Activated CD4-positive, alpha-beta T cell treated with anti-CD3 and anti-CD28 coated beads, Interleukin-2, amount 10 ng/mL, durations not matched to agents 7 days and 5 days (primary cell): Measurements from ENCODE around the gene ALAS2. TPM values are rescaled to one million over a fixed set of nuclear protein-coding genes. Genes with fewer than 3 reads are reported as not detected.

Experiments
- CTCF ChIA-PET: fragments of 350-600 bp; sonication (Branson Sonifier 250); formaldehyde crosslinking; loops from one replicate; lab custom pipeline; 2021; ENCODE audit warnings: antibody characterized with exemption; lab: Charles Lee
- POLR2A ChIA-PET: fragments of 350-600 bp; sonication (Branson Sonifier 250); formaldehyde crosslinking; loops from one replicate; lab custom pipeline; 2021; ENCODE audit warnings: antibody characterized with exemption; lab: Charles Lee
- DNase-seq: peaks from one replicate; pipeline ENCODE4 v3.0.0-alpha.2; 2020
- H3K27ac Mint-ChIP-seq: one replicate; pipeline ENCODE4 v1.8.0; 2021; ENCODE audit warnings: mild to moderate bottlenecking, moderate library complexity, mixed read lengths
- H3K27me3 Mint-ChIP-seq: one replicate; pipeline ENCODE4 v1.8.0; 2021; ENCODE audit warnings: mixed read lengths
- H3K36me3 Mint-ChIP-seq: one replicate; pipeline ENCODE4 v1.8.0; 2021; ENCODE audit warnings: low read depth, mixed read lengths
- H3K4me1 Mint-ChIP-seq: one replicate; pipeline ENCODE4 v1.8.0; 2021; ENCODE audit warnings: mixed read lengths
- H3K4me3 Mint-ChIP-seq: one replicate; pipeline ENCODE4 v1.8.0; 2021; ENCODE audit warnings: mild to moderate bottlenecking, moderate library complexity, mixed read lengths
- H3K9me3 Mint-ChIP-seq: one replicate; pipeline ENCODE4 v1.8.0; 2021; ENCODE audit warnings: mixed read lengths
- total RNA-seq, 2 experiments: library from RNA; stranded (reverse); gene quantifications; one replicate each; pipeline ENCODE4 v1.2.3, GENCODE V29; 2021

Gene ALAS2
- total RNA-seq, 2 experiments from 2014 or later, result not detected

GRCh38 chrX:55028040-55028439 is 2.7 kb downstream of the ALAS2 start:
- Mint-ChIP-seq H3K9me3 (no peaks in the 10 kb centered on the region), H3K36me3 (no peaks in the 10 kb centered on the region), H3K4me3 (no peak overlapping the region), H3K27me3 (no peaks in the 10 kb centered on the region), H3K27ac (no peak overlapping the region), H3K4me1 (no peaks in the 10 kb centered on the region)
- DNase-seq, result no peak
- ChIA-PET POLR2A (no interaction called here), CTCF (interaction anchor here (0.5 kb wide), 1 partner anchor 27 kb away, joined by 5 read pairs; no protein-coding TSS in a partner anchor)

GRCh38 chrX:55026840-55027239 is 3.9 kb downstream of the ALAS2 start:
- POLR2A ChIA-PET, result no interaction called here
- no peaks in the 10 kb centered on the region for H3K27me3 Mint-ChIP-seq
- no peaks in the 10 kb centered on the region for H3K4me1 Mint-ChIP-seq
- no peak for DNase-seq
- no peaks in the 10 kb centered on the region for H3K9me3 Mint-ChIP-seq
- CTCF ChIA-PET, result no interaction called here
- no peak overlapping the region for H3K4me3 Mint-ChIP-seq
- no peaks in the 10 kb centered on the region for H3K36me3 Mint-ChIP-seq
- no peak overlapping the region for H3K27ac Mint-ChIP-seq

- H3K36me3 Mint-ChIP-seq, result no peaks in the 10 kb centered on the region
- POLR2A ChIA-PET, result no interaction called here
- no peak overlapping the region for H3K27ac Mint-ChIP-seq
- no peak for DNase-seq
- H3K27me3 Mint-ChIP-seq, result no peaks in the 10 kb centered on the region
- no peaks in the 10 kb centered on the region for H3K9me3 Mint-ChIP-seq
- no peak overlapping the region for H3K4me3 Mint-ChIP-seq
- no peaks in the 10 kb centered on the region for H3K4me1 Mint-ChIP-seq
- CTCF ChIA-PET, result no interaction called here
These were observed 4.6 kb downstream of the ALAS2 start for GRCh38 chrX:55026143-55026542.

- H3K4me3 Mint-ChIP-seq, result no peak overlapping the region
- no peaks in the 10 kb centered on the region for H3K4me1 Mint-ChIP-seq
- CTCF ChIA-PET, result interaction anchor here (0.6 to 2.2 kb wide), 2 partner anchors 11 to 509 kb away, joined by 3 to 9 read pairs; no protein-coding TSS in a partner anchor
- DNase-seq, result no peak
- POLR2A ChIA-PET, result no interaction called here
- no peaks in the 10 kb centered on the region for H3K9me3 Mint-ChIP-seq
- no peak overlapping the region for H3K27ac Mint-ChIP-seq
- H3K36me3 Mint-ChIP-seq, result no peaks in the 10 kb centered on the region
- H3K27me3 Mint-ChIP-seq, result no peaks in the 10 kb centered on the region
These were observed 15.9 kb downstream of the ALAS2 start for GRCh38 chrX:55014897-55015299.

GRCh38 chrX:55011294-55011693 is 19.5 kb downstream of the ALAS2 start:
- ChIA-PET POLR2A (no interaction called here), CTCF (no interaction called here)

GRCh38 chrX:55008571-55009358 is 22.0 kb downstream of the ALAS2 start:
- Mint-ChIP-seq H3K4me1 (peaks cover 21% of the 10 kb centered on the region), H3K36me3 (peaks cover 27% of the 10 kb centered on the region), H3K4me3 (no peak overlapping the region), H3K27me3 (no peaks in the 10 kb centered on the region), H3K27ac (no peak overlapping the region), H3K9me3 (no peaks in the 10 kb centered on the region)
- DNase-seq, result no peak
- POLR2A ChIA-PET, result no interaction called here
- CTCF ChIA-PET, result interaction anchor here (1.3 kb wide), 1 partner anchor 8 kb away, joined by 4 read pairs; the partner anchor contains the start of gene APEX2

More at GRCh38 chrX:55011294-55011693, 19.5 kb downstream of the ALAS2 start:
- Mint-ChIP-seq H3K4me1 (peaks cover 8% of the 10 kb centered on the region), H3K4me3 (no peak overlapping the region), H3K36me3 (peaks cover 8% of the 10 kb centered on the region), H3K27me3 (no peaks in the 10 kb centered on the region), H3K27ac (no peak overlapping the region), H3K9me3 (no peaks in the 10 kb centered on the region)
- DNase-seq, result no peak

- Mint-ChIP-seq H3K36me3 (peaks cover 33% of the 10 kb centered on the region), H3K4me1 (peaks cover 25% of the 10 kb centered on the region)
- CTCF ChIA-PET, result no interaction called here
These were observed 23.1 kb downstream of the ALAS2 start for GRCh38 chrX:55007656-55008055.

GRCh38 chrX:55006827-55007621 is 23.8 kb downstream of the ALAS2 start:
- no peak overlapping the region for H3K27ac Mint-ChIP-seq
- no peaks in the 10 kb centered on the region for H3K9me3 Mint-ChIP-seq
- no peak for DNase-seq
- ChIA-PET CTCF (no interaction called here), POLR2A (interaction anchor here (0.6 kb wide), 1 partner anchor 681 kb away, joined by 4 read pairs; no protein-coding TSS in a partner anchor)
- no peak overlapping the region for H3K4me3 Mint-ChIP-seq
- peaks cover 31% of the 10 kb centered on the region for H3K4me1 Mint-ChIP-seq
- H3K36me3 Mint-ChIP-seq, result peaks cover 39% of the 10 kb centered on the region
- no peaks in the 10 kb centered on the region for H3K27me3 Mint-ChIP-seq

More at GRCh38 chrX:55007656-55008055, 23.1 kb downstream of the ALAS2 start:
- POLR2A ChIA-PET, result interaction anchor here (0.6 kb wide), 1 partner anchor 680 kb away, joined by 4 read pairs; no protein-coding TSS in a partner anchor
- no peak for DNase-seq
- Mint-ChIP-seq H3K27ac (no peak overlapping the region), H3K27me3 (no peaks in the 10 kb centered on the region), H3K9me3 (no peaks in the 10 kb centered on the region), H3K4me3 (no peak overlapping the region)

GRCh38 chrX:55005256-55005655 is 25.5 kb downstream of the ALAS2 start:
- CTCF ChIA-PET, result no interaction called here
- H3K27ac Mint-ChIP-seq, result no peak overlapping the region
- H3K4me1 Mint-ChIP-seq, result peaks cover 42% of the 10 kb centered on the region

GRCh38 chrX:55004231-55004630 is 26.5 kb downstream of the ALAS2 start:
- H3K9me3 Mint-ChIP-seq, result no peaks in the 10 kb centered on the region
- ChIA-PET POLR2A (no interaction called here), CTCF (interaction anchor here (0.6 to 1.5 kb wide), 3 partner anchors 9 to 1593 kb away, joined by 3 to 9 read pairs (median 3); no protein-coding TSS in a partner anchor)
- peaks cover 46% of the 10 kb centered on the region for H3K4me1 Mint-ChIP-seq
- no peak overlapping the region for H3K4me3 Mint-ChIP-seq
- H3K27me3 Mint-ChIP-seq, result no peaks in the 10 kb centered on the region
- H3K27ac Mint-ChIP-seq, result peak overlapping the region; percentile 19
- DNase-seq, result no peak
- peaks cover 41% of the 10 kb centered on the region for H3K36me3 Mint-ChIP-seq

More at GRCh38 chrX:55005256-55005655, 25.5 kb downstream of the ALAS2 start:
- no peak for DNase-seq
- no peaks in the 10 kb centered on the region for H3K9me3 Mint-ChIP-seq
- POLR2A ChIA-PET, result no interaction called here
- peaks cover 41% of the 10 kb centered on the region for H3K36me3 Mint-ChIP-seq
- H3K27me3 Mint-ChIP-seq, result no peaks in the 10 kb centered on the region
- no peak overlapping the region for H3K4me3 Mint-ChIP-seq

GRCh38 chrX:54999717-55000598 is 30.8 kb downstream of the ALAS2 start, which contains the start of gene APEX2:
APEX2 (plus strand) TSS chrX:55000363; CDS start chrX:55000423, 60 bp downstream.
- DNase-seq, result peak; percentile 90
- peak within 1 kb of the TSS; percentile 94 for H3K4me3 Mint-ChIP-seq
- ChIA-PET CTCF (interaction anchor here (0.7 to 1.5 kb wide), 6 partner anchors 10 to 1276 kb away, joined by 3 to 4 read pairs (median 3); no protein-coding TSS in a partner anchor), POLR2A (interaction anchor here (0.6 to 1.0 kb wide), 3 partner anchors 191 to 360 kb away, joined by 3 to 8 read pairs (median 3); no protein-coding TSS in a partner anchor)
- H3K4me1 Mint-ChIP-seq, result peaks cover 34% of the 10 kb centered on the region
- H3K36me3 Mint-ChIP-seq, result peaks cover 24% of the 10 kb centered on the region
- no peaks in the 10 kb centered on the region for H3K27me3 Mint-ChIP-seq
- H3K9me3 Mint-ChIP-seq, result no peaks in the 10 kb centered on the region
- H3K27ac Mint-ChIP-seq, result peak within 1 kb of the TSS; percentile 95

GRCh38 chrX:54995621-54996020 is 35.2 kb downstream of the ALAS2 start:
- no peaks in the 10 kb centered on the region for H3K36me3 Mint-ChIP-seq
- H3K4me3 Mint-ChIP-seq, result no peak overlapping the region
- H3K9me3 Mint-ChIP-seq, result no peaks in the 10 kb centered on the region
- no peaks in the 10 kb centered on the region for H3K27me3 Mint-ChIP-seq
- ChIA-PET CTCF (no interaction called here), POLR2A (no interaction called here)
- no peak overlapping the region for H3K27ac Mint-ChIP-seq
- DNase-seq, result no peak
- H3K4me1 Mint-ChIP-seq, result peaks cover 7% of the 10 kb centered on the region
